GM12891 (cell line): Measurements from ENCODE around the gene WAPL.

Source experiments
- POLR2A ChIP-seq: IDR thresholded peaks from 2 replicates; pipeline ENCODE4 v1.6.1; 2011; ENCODE audit warnings: low read depth, low read length, control low read depth
- TAF1 ChIP-seq: IDR thresholded peaks from 2 replicates; pipeline ENCODE4 v1.6.1; 2011; ENCODE audit warnings: low read depth, low read length, control low read depth

DNA sequence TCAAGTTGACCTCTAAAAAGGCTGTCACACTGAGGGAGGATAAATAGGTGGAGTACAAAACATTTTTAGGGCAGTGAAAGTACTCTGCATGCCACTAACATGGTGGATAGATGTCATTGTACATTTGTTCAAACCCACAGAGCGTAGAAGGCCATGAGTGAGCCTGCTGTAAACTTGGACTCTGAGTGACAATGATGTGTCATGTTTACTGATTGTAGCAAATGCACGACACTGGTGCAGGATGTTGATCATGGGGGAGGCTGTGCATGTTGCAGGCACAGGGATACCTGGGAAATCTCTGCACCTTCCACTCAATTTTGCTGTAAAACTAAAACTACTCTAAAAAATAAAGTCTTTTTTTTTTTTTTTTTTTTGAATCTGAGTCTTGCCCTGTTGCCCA lies 102.5 kb downstream of the WAPL start:
- TF ChIP-seq TAF1 (no peak), POLR2A (no peak)
